Suprapubic skin (tissue), 4 donors: ENCODE data around the gene BRINP3. TPM values are rescaled to one million over a fixed set of nuclear protein-coding genes. Genes with fewer than 3 reads are reported as not detected.

Experiments used
- DNase-seq, 2 donors: peaks; one replicate each; pipeline ENCODE4 v3.0.0-alpha.2; 2019; ENCODE audit warnings: low spot score in 2 of 2
- H3K27ac ChIP-seq: fragments of 200-600 bp; sonication (generic); one replicate; pipeline ENCODE4 v1.5.1; 2019
- H3K27me3 ChIP-seq: fragments of 200-600 bp; sonication (generic); one replicate; pipeline ENCODE4 v1.5.1; 2019
- H3K36me3 ChIP-seq: fragments of 200-600 bp; sonication (generic); one replicate; pipeline ENCODE4 v1.5.1; 2019
- H3K4me1 ChIP-seq: fragments of 200-600 bp; sonication (generic); one replicate; pipeline ENCODE4 v1.5.1; 2019
- H3K4me3 ChIP-seq: fragments of 200-600 bp; sonication (generic); one replicate; pipeline ENCODE4 v1.5.1; 2019; ENCODE audit warnings: mild to moderate bottlenecking
- H3K9me3 ChIP-seq: fragments of 200-600 bp; sonication (generic); one replicate; pipeline ENCODE4 v1.5.1; 2019
- CTCF ChIP-seq, 2 donors: fragments of 200-600 bp in 1 of 2; fragments of 450-650 bp in 1 of 2; sonication (generic) in 1 of 2; IDR thresholded peaks; one replicate each; pipeline ENCODE4 v1.5.1; 2016 to 2019; ENCODE audit warnings: antibody characterized with exemption in 2 of 2, mild to moderate bottlenecking in 1 of 2, moderate library complexity in 1 of 2
- EP300 ChIP-seq: sonication (generic); formaldehyde crosslinking; IDR thresholded peaks from one replicate; pipeline ENCODE4 v1.6.1; 2017; ENCODE audit warnings: antibody characterized with exemption
- POLR2A ChIP-seq, 2 donors: fragments of 450-650 bp; IDR thresholded peaks; one replicate each; pipeline ENCODE4 v1.6.1; 2017; ENCODE audit warnings: antibody characterized with exemption in 2 of 2, mild to moderate bottlenecking in 2 of 2, moderate library complexity in 2 of 2
- POLR2AphosphoS5 ChIP-seq, 3 donors: sonication (generic); formaldehyde crosslinking; IDR thresholded peaks; one replicate each; pipeline ENCODE4 v1.6.1; 2017; ENCODE audit warnings: antibody characterized with exemption in 3 of 3
- WGBS: methylation state at CpG from one replicate; pipeline ENCODE4 v1.1.5; 2018; 5-methylcytosine and 5-hydroxymethylcytosine counted together
- total RNA-seq, 4 donors: library from RNA; depleted of rRNA; stranded (reverse); fragments of >200 nt; gene quantifications; one replicate each; pipeline ENCODE4 v1.1.0, GENCODE V29; 2016

BRINP3 gene
- total RNA-seq, 4 donors from 2014 or later: 0.13 to 0.53 TPM; not detected in 2

DNA sequence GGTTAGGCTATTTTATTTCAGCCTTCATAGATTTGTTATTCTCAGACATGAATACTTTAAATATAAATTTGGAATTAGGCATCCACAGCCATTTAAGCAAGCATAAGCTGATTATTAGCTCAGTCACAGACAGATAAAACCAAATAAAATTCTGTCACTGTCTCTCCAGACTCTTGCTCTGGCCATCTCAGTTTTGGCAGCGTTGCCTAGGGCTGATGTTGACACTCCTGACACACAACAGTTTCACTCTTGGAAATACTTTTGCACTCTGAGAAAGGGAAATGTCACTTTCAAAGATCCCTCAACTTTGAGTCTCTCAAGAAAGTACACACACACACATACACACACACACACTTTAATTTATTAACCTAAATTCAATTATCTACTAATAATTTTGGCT is 372.7 kb downstream of the BRINP3 start:
- no peak for DNase-seq
- H3K27me3 ChIP-seq: no peaks in the 10 kb centered on the region
- WGBS: 61% methylated on average over 1 of the region's 1 CpG
- no peaks in the 10 kb centered on the region for H3K4me1 ChIP-seq
- no peak overlapping the region for H3K4me3 ChIP-seq
- H3K27ac ChIP-seq: no peak overlapping the region
- TF ChIP-seq POLR2A (IDR thresholded peaks at IDR 0.05) (no peak), EP300 (no peak), CTCF (IDR thresholded peaks at IDR 0.05) (no peak), POLR2AphosphoS5 (IDR thresholded peaks at IDR 0.05) (no peak)
- no peaks in the 10 kb centered on the region for H3K36me3 ChIP-seq
- H3K9me3 ChIP-seq: no peaks in the 10 kb centered on the region

DNA sequence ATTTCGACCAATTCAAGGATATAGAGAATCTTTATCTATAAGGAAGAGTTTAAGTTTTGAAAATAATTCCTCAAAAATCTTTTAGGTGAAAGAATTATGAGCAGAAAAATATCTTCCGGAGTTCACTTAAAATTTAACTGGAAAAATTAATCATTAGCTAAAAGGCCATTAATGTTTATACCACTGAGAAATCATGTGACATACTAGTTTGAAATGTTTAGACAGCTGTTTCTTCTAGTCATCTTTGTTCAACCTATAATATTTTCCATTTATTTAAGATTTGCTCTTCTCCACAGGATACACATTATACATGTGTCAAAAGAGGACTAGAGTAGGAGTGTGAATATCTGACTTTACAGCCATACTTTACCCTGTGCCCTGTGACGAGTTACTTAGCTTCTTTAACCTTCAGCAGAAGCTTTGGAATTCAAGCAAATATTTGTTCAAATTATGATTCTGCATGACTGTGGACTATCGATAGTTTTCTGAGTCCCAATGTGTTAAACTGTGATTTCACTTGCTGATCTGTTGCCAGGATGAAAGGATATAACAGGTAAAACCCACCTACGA is 374.8 kb downstream of the BRINP3 start:
- TF ChIP-seq CTCF (IDR thresholded peaks at IDR 0.05) (no peak), POLR2A (IDR thresholded peaks at IDR 0.05) (no peak)
- H3K27me3 ChIP-seq: no peaks in the 10 kb centered on the region
- 86% methylated on average over 5 of the region's 5 CpGs for WGBS

DNA sequence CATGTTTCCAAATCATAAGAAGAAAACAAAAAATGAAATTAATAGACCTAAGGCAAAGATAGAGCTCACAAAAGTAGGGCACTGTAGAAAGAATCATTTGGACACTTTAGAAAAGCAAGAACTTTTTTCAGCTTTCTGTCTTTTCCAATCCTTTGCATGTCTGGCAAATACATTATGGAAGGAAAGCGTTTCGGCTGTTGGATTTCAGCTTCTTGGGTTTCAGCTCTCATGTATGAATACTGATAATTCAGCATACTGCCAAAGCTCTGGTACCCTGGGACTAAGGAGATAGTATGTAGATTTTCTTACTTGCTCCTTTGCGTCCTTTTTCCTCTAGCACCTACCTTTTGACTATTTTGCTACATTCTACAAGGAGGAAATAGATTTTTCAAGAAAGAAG is 375.9 kb downstream of the BRINP3 start:
- no peaks in the 10 kb centered on the region for H3K27me3 ChIP-seq
- H3K4me3 ChIP-seq: no peak overlapping the region
- 84% methylated on average over 3 of the region's 3 CpGs for WGBS
- H3K27ac ChIP-seq: no peak overlapping the region
- no peaks in the 10 kb centered on the region for H3K36me3 ChIP-seq
- TF ChIP-seq EP300 (no peak), CTCF (IDR thresholded peaks at IDR 0.05) (no peak), POLR2AphosphoS5 (IDR thresholded peaks at IDR 0.05) (no peak), POLR2A (IDR thresholded peaks at IDR 0.05) (no peak)
- no peaks in the 10 kb centered on the region for H3K4me1 ChIP-seq
- DNase-seq: no peak
- no peaks in the 10 kb centered on the region for H3K9me3 ChIP-seq

More for the DNA sequence above, 374.8 kb downstream of the BRINP3 start:
- no peaks in the 10 kb centered on the region for H3K9me3 ChIP-seq
- DNase-seq: no peak
- no peak overlapping the region for H3K27ac ChIP-seq
- H3K4me1 ChIP-seq: no peaks in the 10 kb centered on the region
- no peaks in the 10 kb centered on the region for H3K36me3 ChIP-seq
- no peak overlapping the region for H3K4me3 ChIP-seq

DNA sequence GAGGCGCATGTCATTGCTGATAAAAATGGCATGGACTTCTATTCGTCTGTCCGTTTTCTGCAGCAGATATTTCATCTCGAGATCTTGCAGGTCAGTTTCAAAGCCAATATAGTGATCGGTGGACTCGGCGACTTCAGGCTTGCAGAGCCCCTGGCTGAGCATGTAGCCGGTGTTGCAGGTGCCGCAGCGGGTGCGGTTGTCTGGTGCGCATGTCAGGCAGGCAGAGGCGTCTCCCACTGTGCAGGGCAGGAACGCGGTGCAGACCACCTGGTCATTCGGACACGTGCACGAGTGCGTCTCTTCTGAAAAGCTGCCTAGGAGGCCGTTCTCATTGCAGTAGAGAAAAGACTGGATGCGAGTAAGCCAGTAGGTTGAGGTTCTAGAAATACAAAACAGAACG is 378.9 kb downstream of the BRINP3 start:
- TF ChIP-seq EP300: no peak
- no peak for TF ChIP-seq CTCF (IDR thresholded peaks at IDR 0.05)
- no peak for TF ChIP-seq POLR2A (IDR thresholded peaks at IDR 0.05)
- no peak for TF ChIP-seq POLR2AphosphoS5 (IDR thresholded peaks at IDR 0.05)
- 89% methylated on average over 22 of the region's 22 CpGs for WGBS
- H3K9me3 ChIP-seq: no peaks in the 10 kb centered on the region
- no peak for DNase-seq
- no peak overlapping the region for H3K27ac ChIP-seq
- no peak overlapping the region for H3K4me3 ChIP-seq
- H3K4me1 ChIP-seq: no peaks in the 10 kb centered on the region
- H3K36me3 ChIP-seq: no peaks in the 10 kb centered on the region
- H3K27me3 ChIP-seq: no peaks in the 10 kb centered on the region

GRCh38 chr1:190098107-190098506 is 379.6 kb downstream of the BRINP3 start:
- TF ChIP-seq POLR2AphosphoS5 (IDR thresholded peaks at IDR 0.05) (no peak), EP300 (no peak), POLR2A (IDR thresholded peaks at IDR 0.05) (no peak), CTCF (IDR thresholded peaks at IDR 0.05) (no peak)
- Histone ChIP-seq H3K4me1 (no peaks in the 10 kb centered on the region), H3K36me3 (no peaks in the 10 kb centered on the region), H3K9me3 (no peaks in the 10 kb centered on the region), H3K27me3 (no peaks in the 10 kb centered on the region), H3K4me3 (no peak overlapping the region), H3K27ac (no peak overlapping the region)
- no peak for DNase-seq
- WGBS: 87% methylated on average over 7 of the region's 7 CpGs
